Prostate gland (tissue), 2 donors: Measurements from ENCODE around the gene PIK3R3. TPM values are rescaled to one million over a fixed set of nuclear protein-coding genes. Genes with fewer than 3 reads are reported as not detected.
"Not testable (repeated sequence)": the region's sequence is repeated elsewhere in the genome, so short reads cannot be mapped to it uniquely, and the experiment has no call there.

ENCODE experiments used
- DNase-seq: peaks from one replicate; pipeline ENCODE4 v3.0.0-alpha.2; 2019; ENCODE audit warnings: low spot score
- H3K27ac ChIP-seq, 2 donors: fragments of 200-600 bp; sonication (generic); 2 replicates each; pipeline ENCODE4 v1.5.1; 2017 to 2019
- H3K27me3 ChIP-seq: fragments of 200-600 bp; sonication (generic); replicated peaks from 2 replicates; pipeline ENCODE4 v1.5.1; 2019; ENCODE audit not compliant: insufficient read depth
- H3K36me3 ChIP-seq, 2 donors: fragments of 200-600 bp; sonication (generic); 1 replicate in 1 of 2; 2 replicates in 1 of 2; pipeline versions ENCODE4 v1.5.1 to v1.8.1; 2017 to 2019
- H3K4me1 ChIP-seq: fragments of 200-600 bp; sonication (generic); replicated peaks from 2 replicates; pipeline ENCODE4 v1.5.1; 2019
- H3K4me3 ChIP-seq, 2 donors: fragments of 200-600 bp; sonication (generic); 2 replicates each; pipeline ENCODE4 v1.5.1; 2017 to 2019
- H3K9me3 ChIP-seq: fragments of 200-600 bp; sonication (generic); 2 replicates; pipeline ENCODE4 v1.5.1; 2017
- POLR2A ChIP-seq: fragments of 450-650 bp; IDR thresholded peaks from one replicate; pipeline ENCODE4 v1.6.1; 2016; ENCODE audit warnings: antibody characterized with exemption, mild to moderate bottlenecking
- POLR2AphosphoS5 ChIP-seq: sonication (generic); formaldehyde crosslinking; IDR thresholded peaks from one replicate; pipeline ENCODE4 v1.6.1; 2017; ENCODE audit warnings: antibody characterized with exemption
- WGBS: methylation state at CpG from one replicate; pipeline ENCODE4 v1.1.5; 2018; 5-methylcytosine and 5-hydroxymethylcytosine counted together
- intact Hi-C: fragments of 100-400 bp; cut with DNase I; formaldehyde crosslinking; loops from one replicate; pipeline ENCODE4 v1.14.2; 2022
- total RNA-seq, 2 donors: library from RNA; depleted of rRNA; stranded (reverse); fragments of >200 nt; gene quantifications; one replicate each; pipeline ENCODE4 v1.1.0, GENCODE V29; 2016
- TF ChIP-seq, protein P1 (sequence below), 4 experiments: fragments of 200-600 bp in 2 of 4; fragments of 450-650 bp in 2 of 4; sonication (generic) in 2 of 4; IDR thresholded peaks; 1 replicate in 3 of 4; 2 replicates in 1 of 4; pipeline ENCODE4 v1.5.1; 2016 to 2019; ENCODE audit warnings: antibody characterized with exemption in 4 of 4, mild to moderate bottlenecking in 2 of 4, moderate library complexity in 2 of 4

Gene PIK3R3
- total RNA-seq, 2 donors from 2014 or later: 9.1 to 26.5 TPM

DNA sequence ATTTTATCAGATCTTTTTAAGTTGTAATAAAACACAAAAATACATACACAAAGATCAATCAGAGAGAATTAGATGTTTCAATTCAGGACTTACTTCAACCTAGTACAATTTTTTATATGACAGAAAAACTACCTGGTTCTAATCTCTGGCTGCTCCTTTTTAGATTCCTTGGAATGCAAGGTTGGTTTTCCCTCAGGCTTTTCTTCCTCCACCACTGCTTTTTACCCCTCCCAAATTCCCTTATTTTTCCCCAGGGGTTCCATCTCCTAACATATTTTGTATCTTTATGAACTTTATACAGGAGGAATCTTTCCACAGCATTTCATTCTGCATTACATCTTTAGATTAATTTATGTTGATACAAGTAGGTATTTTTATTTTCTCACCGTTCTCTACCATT is 33.2 kb downstream of the PIK3R3 start:
- no peaks in the 10 kb centered on the region for H3K27me3 ChIP-seq
- H3K4me3 ChIP-seq: no peak overlapping the region
- no peak overlapping the region for H3K27ac ChIP-seq
- H3K9me3 ChIP-seq: no peaks in the 10 kb centered on the region
- WGBS: 91% methylated on average over 1 of the region's 1 CpG
- DNase-seq: no peak
- H3K36me3 ChIP-seq: no peaks in the 10 kb centered on the region
- intact Hi-C loops: no loop called here
- no peaks in the 10 kb centered on the region for H3K4me1 ChIP-seq
- TF ChIP-seq, protein P1, sequence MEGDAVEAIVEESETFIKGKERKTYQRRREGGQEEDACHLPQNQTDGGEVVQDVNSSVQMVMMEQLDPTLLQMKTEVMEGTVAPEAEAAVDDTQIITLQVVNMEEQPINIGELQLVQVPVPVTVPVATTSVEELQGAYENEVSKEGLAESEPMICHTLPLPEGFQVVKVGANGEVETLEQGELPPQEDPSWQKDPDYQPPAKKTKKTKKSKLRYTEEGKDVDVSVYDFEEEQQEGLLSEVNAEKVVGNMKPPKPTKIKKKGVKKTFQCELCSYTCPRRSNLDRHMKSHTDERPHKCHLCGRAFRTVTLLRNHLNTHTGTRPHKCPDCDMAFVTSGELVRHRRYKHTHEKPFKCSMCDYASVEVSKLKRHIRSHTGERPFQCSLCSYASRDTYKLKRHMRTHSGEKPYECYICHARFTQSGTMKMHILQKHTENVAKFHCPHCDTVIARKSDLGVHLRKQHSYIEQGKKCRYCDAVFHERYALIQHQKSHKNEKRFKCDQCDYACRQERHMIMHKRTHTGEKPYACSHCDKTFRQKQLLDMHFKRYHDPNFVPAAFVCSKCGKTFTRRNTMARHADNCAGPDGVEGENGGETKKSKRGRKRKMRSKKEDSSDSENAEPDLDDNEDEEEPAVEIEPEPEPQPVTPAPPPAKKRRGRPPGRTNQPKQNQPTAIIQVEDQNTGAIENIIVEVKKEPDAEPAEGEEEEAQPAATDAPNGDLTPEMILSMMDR (IDR thresholded peaks at IDR 0.05): no peak
- TF ChIP-seq POLR2A (no peak), POLR2AphosphoS5 (no peak)

DNA sequence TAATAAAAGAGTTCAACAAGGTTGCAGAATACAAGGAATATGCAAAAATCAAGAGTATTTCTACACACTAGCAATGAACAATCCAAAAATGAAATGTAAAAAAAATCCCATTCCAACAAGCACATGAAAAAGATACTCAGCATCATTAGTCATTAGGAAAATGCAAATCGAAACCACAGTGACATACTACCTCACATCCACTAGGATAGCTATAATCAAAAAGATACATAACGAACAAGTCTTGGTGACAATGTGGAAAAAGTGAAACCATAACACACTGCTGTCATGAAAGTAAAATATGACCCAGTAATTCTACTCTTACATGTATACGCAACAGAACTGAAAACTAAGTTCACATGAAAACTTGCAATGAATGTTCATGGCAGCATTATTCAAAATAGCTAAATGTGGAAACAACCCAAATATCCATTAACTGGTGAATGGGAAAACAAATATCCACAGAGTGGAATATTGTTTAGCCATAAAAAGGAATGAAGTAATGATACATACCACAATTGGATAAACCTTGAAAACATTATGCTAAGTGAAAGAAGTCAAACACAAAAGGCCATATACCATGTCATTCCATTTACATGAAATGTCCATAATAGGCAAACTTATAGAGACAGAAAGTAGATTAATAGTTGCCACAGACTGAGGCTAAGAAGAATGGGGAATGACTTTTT is 34.3 kb downstream of the PIK3R3 start:
- DNase-seq: no peak
- Histone ChIP-seq H3K27me3 (no peaks in the 10 kb centered on the region), H3K4me3 (no peak overlapping the region), H3K36me3 (no peaks in the 10 kb centered on the region), H3K9me3 (no peaks in the 10 kb centered on the region), H3K4me1 (no peaks in the 10 kb centered on the region), H3K27ac (no peak overlapping the region)
- WGBS: 92% methylated on average over 3 of the region's 3 CpGs
- intact Hi-C loops: no loop called here
- TF ChIP-seq POLR2AphosphoS5 (no peak), POLR2A (no peak)
- TF ChIP-seq, protein P1 (IDR thresholded peaks at IDR 0.05): no peak

DNA sequence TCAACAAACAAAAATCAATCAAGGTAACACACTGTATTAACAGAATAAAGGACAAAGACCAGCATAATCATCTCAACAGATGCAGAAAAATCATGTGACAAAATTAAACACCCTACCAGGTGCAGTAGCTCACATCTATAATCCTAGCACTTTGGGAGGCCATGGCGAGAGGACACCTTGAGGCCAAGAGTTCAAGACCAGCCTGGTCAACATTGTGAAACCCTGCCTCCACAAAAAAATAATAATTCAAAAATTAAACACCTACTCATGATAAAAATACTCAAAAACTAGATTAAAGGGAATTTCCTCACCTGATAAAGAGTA is 35.3 kb downstream of the PIK3R3 start:
- Histone ChIP-seq H3K4me3 (no peak overlapping the region), H3K27ac (no peak overlapping the region), H3K4me1 (no peaks in the 10 kb centered on the region), H3K9me3 (no peaks in the 10 kb centered on the region), H3K27me3 (no peaks in the 10 kb centered on the region), H3K36me3 (no peaks in the 10 kb centered on the region)
- no peak for DNase-seq
- intact Hi-C loops: no loop called here
- TF ChIP-seq, protein P1 (IDR thresholded peaks at IDR 0.05): no peak
- TF ChIP-seq POLR2AphosphoS5 (no peak), POLR2A (no peak)
- WGBS: 100% methylated on average over 1 of the region's 1 CpG

DNA sequence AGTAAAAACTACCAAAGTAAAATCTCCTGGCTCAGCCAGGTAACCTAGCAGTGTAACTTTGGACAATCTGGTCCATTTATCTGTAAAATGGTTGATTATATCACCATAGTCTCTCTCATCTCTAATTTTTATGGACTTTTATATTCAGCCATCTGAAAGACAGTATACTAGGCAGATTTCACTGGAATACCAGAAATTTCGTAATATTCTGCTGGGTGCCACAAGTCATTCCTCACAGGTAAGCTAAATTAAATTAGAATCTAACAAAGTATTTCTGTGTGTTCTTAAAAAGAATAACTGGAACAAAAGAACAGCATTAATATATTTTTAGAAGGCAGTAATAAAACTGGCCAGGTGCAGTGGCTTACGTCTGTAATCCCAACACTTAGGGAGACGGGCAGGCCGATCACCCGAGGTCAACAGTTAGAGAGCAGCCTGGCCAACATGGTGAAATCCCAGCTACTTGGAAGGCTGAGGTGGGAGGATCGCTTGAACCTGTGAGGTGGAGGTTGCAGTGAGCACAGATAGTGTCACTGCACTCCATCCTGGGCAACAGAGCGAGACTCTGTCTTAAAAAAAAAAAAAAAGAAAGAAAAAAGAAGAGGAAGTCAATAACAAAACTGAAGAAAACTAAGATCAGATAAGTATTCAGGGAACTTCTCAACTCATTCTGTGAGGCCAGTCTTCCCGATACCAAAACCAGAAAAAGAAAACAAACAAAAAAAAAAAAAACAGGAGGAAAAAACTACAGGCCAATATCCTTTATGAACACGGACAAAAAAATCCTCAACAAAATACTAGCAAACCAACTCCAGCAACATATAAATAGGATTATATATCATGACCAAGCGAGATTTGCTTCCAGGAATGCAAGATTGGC is 35.9 kb downstream of the PIK3R3 start:
- no peak for DNase-seq
- WGBS: 80% methylated on average over 10 of the region's 10 CpGs
- intact Hi-C loops: no loop called here
- TF ChIP-seq, protein P1 (IDR thresholded peaks at IDR 0.05): no peak
- TF ChIP-seq POLR2A (no peak), POLR2AphosphoS5 (no peak)
- H3K9me3 ChIP-seq: no peaks in the 10 kb centered on the region
- no peaks in the 10 kb centered on the region for H3K36me3 ChIP-seq
- H3K4me3 ChIP-seq: no peak overlapping the region
- H3K27ac ChIP-seq: no peak overlapping the region
- no peaks in the 10 kb centered on the region for H3K4me1 ChIP-seq
- no peaks in the 10 kb centered on the region for H3K27me3 ChIP-seq

DNA sequence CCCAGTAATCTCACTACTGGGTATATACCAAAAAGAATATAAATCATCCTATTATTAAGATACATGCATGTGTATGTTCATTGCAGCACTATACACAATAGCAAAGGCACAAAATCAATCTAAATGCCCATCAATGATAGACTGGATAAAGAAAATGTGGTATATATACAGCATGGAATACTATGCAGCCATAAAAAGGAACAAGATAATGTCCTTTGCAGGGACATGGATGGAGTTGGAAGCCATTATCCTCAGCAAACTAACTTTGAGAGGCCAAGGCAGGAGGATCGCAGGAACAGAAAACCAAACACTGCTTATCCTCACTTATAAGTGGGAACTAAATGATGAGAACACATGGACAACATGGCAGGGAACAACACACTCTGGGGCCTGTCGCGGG is 37.3 kb downstream of the PIK3R3 start:
- H3K4me1 ChIP-seq, H3K9me3 ChIP-seq, intact Hi-C loops, H3K27me3 ChIP-seq, H3K4me3 ChIP-seq, DNase-seq, H3K27ac ChIP-seq, H3K36me3 ChIP-seq: not testable (repeated sequence)
- WGBS: 97% methylated on average over 3 of the region's 3 CpGs
